K562 (cell line): ENCODE measurements around the gene OPN1MW3. TPM values are rescaled to one million over a fixed set of nuclear protein-coding genes. Genes with fewer than 3 reads are reported as not detected.

Source experiments
- ATAC-seq: fragments of 200-7000 bp; cut with Tn5 transposase; 3 replicates; pipeline ENCODE4 v1.9.1; 2020; ENCODE audit warnings: moderate library complexity
- BruUV-seq: library from RNA; stranded (reverse); fragments of 400-500 nt; replicated peaks from 2 replicates; lab custom pipeline; 2021; lab: Mats Ljungman, UMichigan
- CTCF ChIA-PET: fragments of 300-600 bp; formaldehyde crosslinking; extraction: SDS; loops from one replicate; lab custom pipeline; 2021; ENCODE audit warnings: low intra/inter-chr PET ratio; lab: Yijun Ruan, JAX
- POLR2A ChIA-PET: fragments of 300-600, 350-650 bp; sonication (Branson Sonifier 250); formaldehyde crosslinking; extraction: SDS; loops from one replicate; lab custom pipeline; 2021; ENCODE audit warnings: antibody characterized with exemption, inconsistent platforms; lab: Yijun Ruan, JAX
- DNase-seq, 4 experiments: peaks; one replicate each; pipeline versions ENCODE4 v3.0.0 to v3.0.0-alpha.2; 2011 to 2018; ENCODE audit warnings: low spot score in 3 of 4, mixed read lengths in 3 of 4; ENCODE audit errors: extremely low read depth in 1 of 4
- FAIRE-seq: peaks from 2 replicates; lab custom pipeline; 2011; peaks lifted over from hg19 to GRCh38; lab: Jason Lieb, UNC
- H2AFZ ChIP-seq: 2 replicates; pipeline ENCODE4 v1.6.0; 2011; ENCODE audit warnings: low read depth, low read length, control low read depth, inconsistent platforms
- H3K27ac ChIP-seq: fragments of 200-600 bp; 3 replicates; pipeline ENCODE4 v1.8.0; 2011; ENCODE audit warnings: low read depth, mild to moderate bottlenecking, control low read depth, inconsistent platforms, low read length, moderate library complexity, mixed read lengths; ENCODE audit errors: extremely low read depth
- H3K27me3 ChIP-seq, 2 experiments: fragments of 300-600 bp in 1 of 2; 2 replicates in 1 of 2; 3 replicates in 1 of 2; pipeline versions ENCODE4 v1.6.0 to v1.8.0; 2011; ENCODE audit warnings: inconsistent platforms in 2 of 2, low read length in 2 of 2, mild to moderate bottlenecking in 1 of 2, mixed read lengths in 1 of 2, moderate library complexity in 1 of 2; ENCODE audit not compliant: control insufficient read depth in 2 of 2, insufficient read depth in 2 of 2
- H3K36me3 ChIP-seq: fragments of 300-600 bp; 3 replicates; pipeline ENCODE4 v1.8.0; 2011; ENCODE audit warnings: mild to moderate bottlenecking, low read length, inconsistent platforms; ENCODE audit not compliant: control insufficient read depth, insufficient read depth
- H3K4me1 ChIP-seq, 2 experiments: fragments of 200-600 bp in 1 of 2; replicated peaks in 1 of 2; 2 replicates in 1 of 2; 3 replicates in 1 of 2; pipeline versions ENCODE4 v1.5.1 to v1.8.0; 2011; ENCODE audit warnings: inconsistent platforms in 2 of 2, low read length in 2 of 2, mild to moderate bottlenecking in 1 of 2, mixed read lengths in 1 of 2, moderate library complexity in 1 of 2; ENCODE audit not compliant: control insufficient read depth in 2 of 2, insufficient read depth in 2 of 2
- H3K4me2 ChIP-seq: 2 replicates; pipeline ENCODE4 v1.6.1; 2011; ENCODE audit warnings: low read length, control low read depth, inconsistent platforms, mixed read lengths; ENCODE audit not compliant: insufficient read depth
- H3K4me3 ChIP-seq: fragments of 200-600 bp; sonication (generic), shearing (Covaris generic); 2 replicates; pipeline ENCODE4 v1.5.1; 2016; ENCODE audit warnings: control low read depth, inconsistent platforms
- H3K79me2 ChIP-seq: fragments of 200-600 bp; 3 replicates; pipeline ENCODE4 v1.8.0; 2011; ENCODE audit warnings: low read length, inconsistent platforms; ENCODE audit not compliant: control insufficient read depth, insufficient read depth
- H3K9ac ChIP-seq, 2 experiments: 2 replicates each; pipeline versions ENCODE4 v1.6.0 to v1.6.1; 2011; ENCODE audit warnings: low read depth in 2 of 2, low read length in 2 of 2, control low read depth in 1 of 2, inconsistent platforms in 1 of 2, mild to moderate bottlenecking in 1 of 2, mixed read lengths in 1 of 2; ENCODE audit not compliant: insufficient read depth in 1 of 2
- H3K9me1 ChIP-seq: one replicate; pipeline ENCODE4 v1.6.0; 2011; ENCODE audit warnings: inconsistent platforms, mild to moderate bottlenecking, low read length, moderate library complexity; ENCODE audit not compliant: control insufficient read depth, insufficient read depth
- H3K9me3 ChIP-seq: replicated peaks from 2 replicates; pipeline ENCODE4 v1.5.1; 2011; ENCODE audit warnings: low read depth, low read length, inconsistent platforms; ENCODE audit not compliant: control insufficient read depth, insufficient read depth
- H4K20me1 ChIP-seq: replicated peaks from 2 replicates; pipeline ENCODE4 v1.6.1; 2011; ENCODE audit warnings: low read length, inconsistent platforms, mixed read lengths; ENCODE audit not compliant: control insufficient read depth, insufficient read depth
- CHD2 ChIP-seq: IDR thresholded peaks from 2 replicates; pipeline ENCODE4 v1.6.1; 2011; ENCODE audit warnings: low read depth, low read length
- CTCF ChIP-seq, 3 experiments: IDR thresholded peaks in 2 of 3; conservative IDR thresholded peaks in 1 of 3; 2 replicates each; pipeline ENCODE4 v1.5.1; 2011 to 2012; ENCODE audit warnings: low read length in 3 of 3, mild to moderate bottlenecking in 3 of 3, control low read depth in 2 of 3, improper control_type of control experiment in 1 of 3, inconsistent platforms in 1 of 3, low read depth in 1 of 3, mixed read lengths in 1 of 3, moderate library complexity in 1 of 3; ENCODE audit not compliant: insufficient read depth in 2 of 3
- LARP7 ChIP-seq: fragments of 450-650 bp; IDR thresholded peaks from 2 replicates; pipeline ENCODE4 v1.6.1; 2016
- RAD21 ChIP-seq, 2 experiments: fragments of 250-450 bp in 1 of 2; fragments of 450-650 bp in 1 of 2; sonication (Bioruptor Pico) in 1 of 2; formaldehyde crosslinking in 1 of 2; IDR thresholded peaks in 1 of 2; conservative IDR thresholded peaks in 1 of 2; 2 replicates each; pipeline versions ENCODE4 v1.4.0 to v1.8.0; 2020 to 2022; ENCODE audit warnings: mild to moderate bottlenecking in 2 of 2, moderate library complexity in 1 of 2
- SMC3 ChIP-seq: conservative IDR thresholded peaks from 2 replicates; pipeline ENCODE4 v1.6.1; 2011; ENCODE audit warnings: low read depth, low read length, improper control_type of control experiment; ENCODE audit not compliant: insufficient read depth
- ZNF79 ChIP-seq: fragments of 250-450 bp; sonication (Bioruptor Pico); IDR thresholded peaks from 2 replicates; pipeline ENCODE4 v1.4.0; 2020; ENCODE audit warnings: low read depth, mild to moderate bottlenecking, moderate library complexity
- WGBS: fragments of 100-300 bp; shearing (Covaris generic); methylation state at CpG from one replicate; pipeline ENCODE4 v1.1.6; 2016; ENCODE audit warnings: low coverage, mixed read lengths; ENCODE audit not compliant: insufficient coverage; ENCODE audit errors: missing lambda C conversion rate; 5-methylcytosine and 5-hydroxymethylcytosine counted together
- in situ Hi-C: fragments of 300-500 bp; cut with MboI; formaldehyde crosslinking; loops from 4 replicates; pipeline ENCODE4 v1.15.0; 2018; ENCODE audit warnings: inconsistent platforms, mixed read lengths
- intact Hi-C: fragments of 100-400 bp; cut with micrococcal nuclease; formaldehyde crosslinking; loops from 2 replicates; pipeline ENCODE4 v1.14.2; 2022
- polyA plus RNA-seq, 8 experiments: library from polyadenylated mRNA; depleted of rRNA in 4 of 8; stranded (reverse) in 5 of 8; unstranded in 3 of 8; fragments of >200 nt; fragmentation: Nextera tagmentation in 2 of 8; fragmentation: Illumina TruSeq in 1 of 8; extraction: Ambion mirVana in 2 of 8; extraction: Trizol in 1 of 8; gene quantifications; 2 replicates each; pipeline versions ENCODE4 v1.2.1 to v1.2.3, GENCODE V29; 2011 to 2014; ENCODE audit warnings: inconsistent platforms in 1 of 8, missing spikeins in 1 of 8
- total RNA-seq, 7 experiments: library from RNA; depleted of rRNA in 6 of 7; stranded (reverse); fragments of >200 nt in 6 of 7; fragmentation: Illumina TruSeq in 2 of 7; extraction: Trizol in 2 of 7; gene quantifications; 2 replicates each; pipeline versions ENCODE4 v1.2.1 to v1.2.3, GENCODE V29; 2011 to 2021; ENCODE audit warnings: low replicate concordance in 1 of 7

The OPN1MW3 gene
- total and polyA plus RNA-seq, 9 of the 15 experiments (the other 6 are each of a cell fraction or from before 2014, with no cell fraction given), result not detected

GRCh38 chrX:154317391-154317995 lies 60.1 kb downstream of the OPN1MW3 start:
- Histone ChIP-seq H3K36me3 (no peaks in the 10 kb centered on the region), H3K4me1 (no peaks in the 10 kb centered on the region; a peak in 1 of 5 replicates), H3K4me3 (no peak overlapping the region), H3K27me3 (peaks cover 5 to 22% of the 10 kb centered on the region in 2 experiments; a peak in 4 of 5 replicates), H2AFZ (peak overlapping the region; percentile 66; the same call in 1 of the 2 replicates), H4K20me1 (no peaks in the 10 kb centered on the region), H3K9me3 (no peaks in the 10 kb centered on the region), H3K79me2 (no peaks in the 10 kb centered on the region), H3K9ac (0 out of 4 replicates have a peak overlapping the region, but pooled peaks of 1 of the 2 experiments have one; percentile 77), H3K27ac (no peak overlapping the region), H3K4me2 (no peak overlapping the region; the same call in 1 of the 2 replicates), H3K9me1 (no peaks in the 10 kb centered on the region)
- ATAC-seq (peak; percentile 88), FAIRE-seq (peak; percentile 11), DNase-seq (peak; percentile 19 to 41 (median 33))
- CTCF ChIA-PET, result no interaction called here
- POLR2A ChIA-PET, result no interaction called here
- no TSS peak for BruUV-seq
- TF ChIP-seq ZNF79 (CRISPR knock-in tag), result no peak
- TF ChIP-seq CHD2, result no peak
- TF ChIP-seq SMC3, result peak; percentile 25; the same call in 1 of the 2 replicates
- peak in 1 of 2 experiments; percentile 24; a peak in 1 of 4 replicates for TF ChIP-seq RAD21 (CRISPR knock-in tag; conservative IDR thresholded peaks at IDR 0.05 in 1 of 2, IDR thresholded peaks at IDR 0.05 in 1 of 2)
- peak; percentile 36 to 59 (median 48); a peak in 4 of 6 replicates for TF ChIP-seq CTCF (IDR thresholded peaks at IDR 0.05 in 2 of 3, conservative IDR thresholded peaks at IDR 0.05 in 1 of 3; ENCODE audit: insufficient read depth in 2 of 3, low read depth in 1 of 3, low read length in 3 of 3)
- no peak for TF ChIP-seq LARP7
- intact Hi-C loops (no loop called here), in situ Hi-C loops (loop anchor here (25.0 kb wide), 1 partner anchor 105 kb away; the partner anchor contains the start of gene OPN1MW2)
- WGBS, result 20% methylated on average over 5 of the region's 7 CpGs
